Skin epidermis (tissue), 12 donors: ENCODE measurements around the gene ZC3H14.

Source experiments
- H3K27ac ChIP-seq, 21 experiments: fragments of 200-600 bp; sonication (generic) in 11 of 21; one replicate each; pipeline ENCODE4 v1.5.0; 2020; ENCODE audit warnings: mild to moderate bottlenecking in 3 of 21, inconsistent platforms in 2 of 21, moderate library complexity in 2 of 21
- H3K4me3 ChIP-seq, 7 experiments: fragments of 200-600 bp; sonication (generic) in 2 of 7; one replicate each; pipeline ENCODE4 v1.5.0; 2020; ENCODE audit warnings: inconsistent platforms in 2 of 7, mild to moderate bottlenecking in 2 of 7, moderate library complexity in 1 of 7

The ZC3H14 gene

GRCh38 chr14:88660056-88660455 lies 97.2 kb downstream of the ZC3H14 start:
- Histone ChIP-seq H3K27ac (no peak overlapping the region), H3K4me3 (no peak overlapping the region)

GRCh38 chr14:88667555-88668273 lies 104.9 kb downstream of the ZC3H14 start:
- H3K27ac ChIP-seq = peak overlapping the region in 1 of 21 experiments; percentile 10

GRCh38 chr14:88668448-88669116 lies 105.7 kb downstream of the ZC3H14 start:
- Histone ChIP-seq H3K4me3 (no peak overlapping the region), H3K27ac (no peak overlapping the region)

More at GRCh38 chr14:88667555-88668273, 104.9 kb downstream of the ZC3H14 start:
- H3K4me3 ChIP-seq = no peak overlapping the region

GRCh38 chr14:88669346-88669745 lies 106.5 kb downstream of the ZC3H14 start:
- H3K4me3 ChIP-seq = no peak overlapping the region
- H3K27ac ChIP-seq = no peak overlapping the region
